ENCODE results near the gene SPC24. TPM values are rescaled to one million over a fixed set of nuclear protein-coding genes. Genes with fewer than 3 reads are reported as not detected.

Gene SPC24
- total and polyA plus RNA-seq, 2 donors (not counting 1 experiment from before 2014, with no cell fraction given) = 0.12 to 0.15 TPM

GRCh38 chr19:11116507-11116906 is 39.1 kb downstream of the SPC24 start:
- ChIA-PET CTCF (no interaction called here), POLR2A (no interaction called here)
- DNase-seq (no peak), ATAC-seq (ENCODE audit: low read depth) (no peak)
- Histone ChIP-seq H3K79me2 (ENCODE audit: control insufficient read depth, insufficient read depth, low read length) (no peaks in the 10 kb centered on the region), H3K4me2 (replicated peaks; ENCODE audit: low read depth, low read length, poor library complexity, severe bottlenecking) (no peak overlapping the region), H3K4me1 (ENCODE audit: control insufficient read depth in 2 of 2, insufficient read depth in 2 of 2, low read length in 2 of 2) (no peaks in the 10 kb centered on the region), H4K20me1 (ENCODE audit: control insufficient read depth, insufficient read depth, low read length, poor library complexity, severe bottlenecking) (no peaks in the 10 kb centered on the region), H3K9ac (ENCODE audit: low read length) (no peak overlapping the region), H3K36me3 (replicated peaks in 1 of 2; ENCODE audit: control extremely low read depth in 1 of 2, control insufficient read depth in 1 of 2, extremely low read depth in 1 of 2, insufficient read depth in 2 of 2, low read length in 1 of 2) (peaks cover 0 to 2% of the 10 kb centered on the region in 2 experiments), H3K9me3 (ENCODE audit: control extremely low read depth in 1 of 3, control insufficient read depth in 2 of 3, insufficient read depth in 1 of 3, low read length in 2 of 3) (peaks cover 0 to 7% (median 0%) of the 10 kb centered on the region in 3 donors), H3K27ac (ENCODE audit: low read length in 2 of 2) (no peak overlapping the region), H3K4me3 (ENCODE audit: control extremely low read depth in 1 of 5, extremely low read depth in 1 of 5, insufficient read depth in 1 of 5, low read depth in 2 of 5, low read length in 4 of 5) (no peak overlapping the region), H3K27me3 (replicated peaks in 1 of 4; ENCODE audit: control extremely low read depth in 1 of 4, control insufficient read depth in 3 of 4, insufficient read depth in 4 of 4, low read length in 3 of 4) (peaks cover 0 to 4% (median 0%) of the 10 kb centered on the region in 4 experiments), H2AFZ (ENCODE audit: insufficient read depth, low read depth, low read length, poor library complexity, severe bottlenecking) (no peak overlapping the region)
- Mint-ChIP-seq H3K27ac (no peak overlapping the region), H3K27me3 (no peaks in the 10 kb centered on the region), H3K9me3 (ENCODE audit: insufficient read depth) (no peaks in the 10 kb centered on the region), H3K4me1 (no peaks in the 10 kb centered on the region), H3K4me3 (no peak overlapping the region)
- WGBS (ENCODE audit: insufficient coverage) = 99% methylated on average over 9 of the region's 9 CpGs
- TF ChIP-seq CTCF (IDR thresholded peaks at IDR 0.05) (no peak), EZH2 (IDR thresholded peaks at IDR 0.05; ENCODE audit: borderline replicate concordance, insufficient read depth, low read depth, low read length, poor library complexity, severe bottlenecking) (no peak)
- intact Hi-C loops (cut with micrococcal nuclease) = no loop called here

- Histone ChIP-seq H3K4me2 (replicated peaks; ENCODE audit: low read depth, low read length, poor library complexity, severe bottlenecking) (no peak overlapping the region), H3K9me3 (ENCODE audit: control extremely low read depth in 1 of 3, control insufficient read depth in 2 of 3, insufficient read depth in 1 of 3, low read length in 2 of 3) (peaks cover 0 to 7% (median 0%) of the 10 kb centered on the region in 3 donors), H4K20me1 (ENCODE audit: control insufficient read depth, insufficient read depth, low read length, poor library complexity, severe bottlenecking) (no peaks in the 10 kb centered on the region), H3K36me3 (replicated peaks in 1 of 2; ENCODE audit: control extremely low read depth in 1 of 2, control insufficient read depth in 1 of 2, extremely low read depth in 1 of 2, insufficient read depth in 2 of 2, low read length in 1 of 2) (peaks cover 0 to 2% of the 10 kb centered on the region in 2 experiments), H3K4me1 (ENCODE audit: control insufficient read depth in 2 of 2, insufficient read depth in 2 of 2, low read length in 2 of 2) (no peaks in the 10 kb centered on the region), H3K9ac (ENCODE audit: low read length) (no peak overlapping the region), H2AFZ (ENCODE audit: insufficient read depth, low read depth, low read length, poor library complexity, severe bottlenecking) (no peak overlapping the region), H3K27ac (ENCODE audit: low read length in 2 of 2) (no peak overlapping the region), H3K4me3 (ENCODE audit: control extremely low read depth in 1 of 5, extremely low read depth in 1 of 5, insufficient read depth in 1 of 5, low read depth in 2 of 5, low read length in 4 of 5) (no peak overlapping the region), H3K27me3 (replicated peaks in 1 of 4; ENCODE audit: control extremely low read depth in 1 of 4, control insufficient read depth in 3 of 4, insufficient read depth in 4 of 4, low read length in 3 of 4) (peaks cover 0 to 4% (median 0%) of the 10 kb centered on the region in 4 experiments), H3K79me2 (ENCODE audit: control insufficient read depth, insufficient read depth, low read length) (no peaks in the 10 kb centered on the region)
- TF ChIP-seq EZH2 (IDR thresholded peaks at IDR 0.05; ENCODE audit: borderline replicate concordance, insufficient read depth, low read depth, low read length, poor library complexity, severe bottlenecking) (no peak), CTCF (IDR thresholded peaks at IDR 0.05) (no peak)
- ATAC-seq (ENCODE audit: low read depth) (no peak), DNase-seq (no peak)
- Mint-ChIP-seq H3K27ac (no peak overlapping the region), H3K9me3 (ENCODE audit: insufficient read depth) (no peaks in the 10 kb centered on the region), H3K4me3 (no peak overlapping the region), H3K27me3 (no peaks in the 10 kb centered on the region), H3K4me1 (no peaks in the 10 kb centered on the region)
- ChIA-PET POLR2A (no interaction called here), CTCF (interaction anchor here (1.2 kb wide), 1 partner anchor 10 kb away, joined by 3 read pairs; no protein-coding TSS in a partner anchor)
- intact Hi-C loops (cut with micrococcal nuclease) = no loop called here
- 100% methylated on average over 8 of the region's 11 CpGs for WGBS (ENCODE audit: insufficient coverage)
Measured at GRCh38 chr19:11115895-11116446, 39.6 kb downstream of the SPC24 start.

Measured in B cell (primary cell).